Endothelial cell (in vitro differentiated cells): ENCODE results near the gene C8G. TPM values are rescaled to one million over a fixed set of nuclear protein-coding genes. Genes with fewer than 3 reads are reported as not detected.

Experiments used
- DNase-seq: peaks from one replicate; pipeline ENCODE4 v3.0.0; 2021; ENCODE audit warnings: low spot score
- H3K27ac Mint-ChIP-seq: one replicate; pipeline ENCODE4 v1.8.0; 2021; ENCODE audit warnings: mixed read lengths, inconsistent platforms; ENCODE audit not compliant: unreplicated experiment
- H3K27me3 Mint-ChIP-seq: one replicate; pipeline ENCODE4 v1.8.0; 2021; ENCODE audit warnings: mild to moderate bottlenecking, moderate library complexity, mixed read lengths, inconsistent platforms; ENCODE audit not compliant: unreplicated experiment
- H3K36me3 Mint-ChIP-seq: one replicate; pipeline ENCODE4 v1.8.0; 2021; ENCODE audit warnings: mild to moderate bottlenecking, low read depth, mixed read lengths, inconsistent platforms; ENCODE audit not compliant: unreplicated experiment
- H3K4me1 Mint-ChIP-seq: one replicate; pipeline ENCODE4 v1.8.0; 2021; ENCODE audit warnings: mild to moderate bottlenecking, mixed read lengths, inconsistent platforms; ENCODE audit not compliant: unreplicated experiment
- H3K4me3 Mint-ChIP-seq: one replicate; pipeline ENCODE4 v1.8.0; 2021; ENCODE audit warnings: mild to moderate bottlenecking, mixed read lengths, inconsistent platforms; ENCODE audit not compliant: unreplicated experiment
- H3K9me3 Mint-ChIP-seq: one replicate; pipeline ENCODE4 v1.8.0; 2021; ENCODE audit warnings: mixed read lengths, inconsistent platforms; ENCODE audit not compliant: unreplicated experiment
- CTCF ChIP-seq: fragments of 200-600 bp; sonication (generic); IDR thresholded peaks from one replicate; pipeline ENCODE4 v1.5.0; 2021; ENCODE audit warnings: antibody characterized with exemption; ENCODE audit not compliant: unreplicated experiment
- total RNA-seq: library from RNA; stranded (reverse); fragmentation: NEBNext Ultra II Directional; extraction: Animal tissue kit (Norgen Biotek cat#: 25700); gene quantifications from one replicate; pipeline ENCODE4 v1.2.1, GENCODE V29; 2021; ENCODE audit not compliant: unreplicated experiment

Gene C8G
- total RNA-seq, 1 donor from 2014 or later, result 1.1 TPM

- no peaks in the 10 kb centered on the region for H3K4me1 Mint-ChIP-seq
- no peak for DNase-seq
- no peaks in the 10 kb centered on the region for H3K9me3 Mint-ChIP-seq
- peaks cover 6% of the 10 kb centered on the region for H3K27me3 Mint-ChIP-seq
- no peaks in the 10 kb centered on the region for H3K36me3 Mint-ChIP-seq
- H3K4me3 Mint-ChIP-seq, result no peak overlapping the region
- no peak for TF ChIP-seq CTCF
- H3K27ac Mint-ChIP-seq, result no peak overlapping the region
These were observed 23.5 kb downstream of the C8G start for GRCh38 chr9:136968333-136969127.

GRCh38 chr9:136969150-136969549 lies 24.1 kb downstream of the C8G start:
- H3K4me3 Mint-ChIP-seq, result no peak overlapping the region
- no peaks in the 10 kb centered on the region for H3K4me1 Mint-ChIP-seq
- peaks cover 6% of the 10 kb centered on the region for H3K27me3 Mint-ChIP-seq
- H3K9me3 Mint-ChIP-seq, result no peaks in the 10 kb centered on the region
- no peak for DNase-seq
- TF ChIP-seq CTCF, result no peak
- H3K36me3 Mint-ChIP-seq, result no peaks in the 10 kb centered on the region
- no peak overlapping the region for H3K27ac Mint-ChIP-seq

GRCh38 chr9:136969774-136970173 lies 24.7 kb downstream of the C8G start:
- no peak overlapping the region for H3K27ac Mint-ChIP-seq
- TF ChIP-seq CTCF, result no peak
- H3K9me3 Mint-ChIP-seq, result no peaks in the 10 kb centered on the region

GRCh38 chr9:136970361-136970760 lies 25.3 kb downstream of the C8G start:
- Mint-ChIP-seq H3K27me3 (peaks cover 5% of the 10 kb centered on the region), H3K4me3 (no peak overlapping the region), H3K4me1 (no peaks in the 10 kb centered on the region), H3K36me3 (no peaks in the 10 kb centered on the region), H3K27ac (no peak overlapping the region), H3K9me3 (no peaks in the 10 kb centered on the region)
- no peak for DNase-seq
- TF ChIP-seq CTCF, result no peak

More at GRCh38 chr9:136969774-136970173, 24.7 kb downstream of the C8G start:
- no peak for DNase-seq
- Mint-ChIP-seq H3K4me1 (no peaks in the 10 kb centered on the region), H3K36me3 (no peaks in the 10 kb centered on the region), H3K4me3 (no peak overlapping the region), H3K27me3 (peaks cover 6% of the 10 kb centered on the region)

- H3K36me3 Mint-ChIP-seq, result no peaks in the 10 kb centered on the region
- H3K4me3 Mint-ChIP-seq, result no peak overlapping the region
- no peaks in the 10 kb centered on the region for H3K27me3 Mint-ChIP-seq
- DNase-seq, result no peak
- H3K4me1 Mint-ChIP-seq, result no peaks in the 10 kb centered on the region
- H3K9me3 Mint-ChIP-seq, result no peaks in the 10 kb centered on the region
- H3K27ac Mint-ChIP-seq, result no peak overlapping the region
- TF ChIP-seq CTCF, result no peak
These were observed 26.7 kb downstream of the C8G start for GRCh38 chr9:136971746-136972145.
